Sigmoid colon (tissue), 7 donors: Measurements from ENCODE around the gene PSMA5. TPM values are rescaled to one million over a fixed set of nuclear protein-coding genes. Genes with fewer than 3 reads are reported as not detected.
"Not testable (repeated sequence)": the region's sequence is repeated elsewhere in the genome, so short reads cannot be mapped to it uniquely, and the experiment has no call there.

Source experiments
- DNase-seq: peaks from one replicate; pipeline ENCODE4 v3.0.0-alpha.2; 2019
- H3K27ac ChIP-seq, 4 donors: fragments of 200-600 bp; sonication (generic); one replicate each; pipeline ENCODE4 v1.5.1; 2016 to 2019; ENCODE audit warnings: mild to moderate bottlenecking in 1 of 4
- H3K27me3 ChIP-seq, 3 donors: fragments of 200-600 bp; sonication (generic); one replicate each; pipeline ENCODE4 v1.5.1; 2019; ENCODE audit warnings: mild to moderate bottlenecking in 1 of 3
- H3K36me3 ChIP-seq, 4 donors: fragments of 200-600 bp; sonication (generic); one replicate each; pipeline ENCODE4 v1.5.1; 2016 to 2019
- H3K4me1 ChIP-seq, 4 donors: fragments of 200-600 bp; sonication (generic); one replicate each; pipeline ENCODE4 v1.5.1; 2017 to 2019
- H3K4me3 ChIP-seq, 4 donors: fragments of 200-600 bp; sonication (generic); one replicate each; pipeline ENCODE4 v1.5.1; 2017 to 2019; ENCODE audit warnings: mild to moderate bottlenecking in 2 of 4, moderate library complexity in 1 of 4
- H3K9me3 ChIP-seq, 4 donors: fragments of 200-600 bp in 3 of 4; sonication (generic) in 3 of 4; one replicate each; pipeline versions ENCODE4 v1.5.1 to v1.6.1; 2013 to 2019
- CTCF ChIP-seq, 4 experiments: fragments of 450-650 bp in 3 of 4; fragments of 200-600 bp in 1 of 4; IDR thresholded peaks; one replicate each; pipeline ENCODE4 v1.5.1; 2016 to 2019; ENCODE audit warnings: antibody characterized with exemption in 4 of 4, mild to moderate bottlenecking in 3 of 4, moderate library complexity in 2 of 4
- EP300 ChIP-seq, 4 donors: sonication (generic); formaldehyde crosslinking; IDR thresholded peaks; one replicate each; pipeline ENCODE4 v1.6.1; 2017; ENCODE audit warnings: antibody characterized with exemption in 4 of 4
- POLR2A ChIP-seq, 2 donors: fragments of 450-650 bp; IDR thresholded peaks; one replicate each; pipeline ENCODE4 v1.6.1; 2016; ENCODE audit warnings: antibody characterized with exemption in 2 of 2, mild to moderate bottlenecking in 2 of 2, moderate library complexity in 2 of 2
- POLR2AphosphoS5 ChIP-seq, 4 donors: sonication (generic); formaldehyde crosslinking; IDR thresholded peaks; one replicate each; pipeline ENCODE4 v1.6.1; 2017; ENCODE audit warnings: antibody characterized with exemption in 4 of 4
- WGBS, 2 donors: extraction: QIAGEN DNeasy Blood & Tissue Kit; methylation state at CpG; one replicate each; pipeline ENCODE4 v1.1.7; 2013; 5-methylcytosine and 5-hydroxymethylcytosine counted together
- intact Hi-C: fragments of 100-400 bp; cut with DNase I; formaldehyde crosslinking; loops from one replicate; pipeline ENCODE4 v1.15.1; 2023
- polyA plus RNA-seq, 3 donors: library from polyadenylated mRNA; stranded (reverse); fragments of 200-250 nt; gene quantifications; one replicate each; pipeline ENCODE4 v1.2.3, GENCODE V29; 2013
- total RNA-seq, 4 donors: library from RNA; depleted of rRNA; stranded (reverse); fragments of >200 nt; gene quantifications; one replicate each; pipeline ENCODE4 v1.1.0, GENCODE V29; 2016
- donor health status: healthy with polysubstance abuse.
- donor health status: Bipolar disorder and iron deficiency.
- donor health status: healthy.

The PSMA5 gene
- total and polyA plus RNA-seq, 7 donors = 18.8 to 113 (median 57.6) TPM

- DNase-seq = peak; percentile 86
- no peaks in the 10 kb centered on the region for H3K9me3 ChIP-seq
- H3K27ac ChIP-seq = peak within 1 kb of the TSS; percentile 63 to 85 (median 83)
- H3K4me1 ChIP-seq = peaks cover 0 to 34% (median 24%) of the 10 kb centered on the region in 4 donors
- TF ChIP-seq POLR2A (IDR thresholded peaks at IDR 0.05) (no peak), CTCF (IDR thresholded peaks at IDR 0.05) (peak in 1 of 4 experiments; percentile 16), POLR2AphosphoS5 (IDR thresholded peaks at IDR 0.05) (peak; percentile 24 to 68 (median 42))
- H3K36me3 ChIP-seq = no peaks in the 10 kb centered on the region
- intact Hi-C loops = loop anchor here (2.0 kb wide), 1 partner anchor 40 kb away; the partner anchor contains the start of gene PSMA5
- WGBS, 2 donors = 1 to 2% methylated on average over 88 of the region's 88 CpGs
- no peaks in the 10 kb centered on the region for H3K27me3 ChIP-seq
- H3K4me3 ChIP-seq = peak within 1 kb of the TSS; percentile 49 to 80 (median 60)
Observed at GRCh38 chr1:109466452-109467300, 40.4 kb upstream of the PSMA5 start, which contains the start of gene SYPL2. Gene SYPL2, plus strand, starts transcription at chr1:109466546. Its CDS starts 298 bp downstream, at chr1:109466844.

- Histone ChIP-seq H3K27ac (peak overlapping the region; percentile 63 to 85 (median 83)), H3K4me3 (peak overlapping the region; percentile 49 to 80 (median 60)), H3K36me3 (no peaks in the 10 kb centered on the region), H3K9me3 (no peaks in the 10 kb centered on the region), H3K27me3 (no peaks in the 10 kb centered on the region), H3K4me1 (peaks cover 0 to 34% (median 24%) of the 10 kb centered on the region in 4 donors)
- DNase-seq = no peak
- intact Hi-C loops = loop anchor here (2.0 kb wide), 1 partner anchor 39 kb away; the partner anchor contains the start of gene PSMA5
- no peak for TF ChIP-seq EP300 (IDR thresholded peaks at IDR 0.05)
- no peak for TF ChIP-seq POLR2AphosphoS5 (IDR thresholded peaks at IDR 0.05)
- 7 to 8% methylated on average over 24 of the region's 24 CpGs for WGBS, 2 donors
Observed at GRCh38 chr1:109466125-109466451, 39.8 kb upstream of the PSMA5 start.

- TF ChIP-seq EP300 (IDR thresholded peaks at IDR 0.05) = no peak
- TF ChIP-seq CTCF (IDR thresholded peaks at IDR 0.05) = no peak
- no peak for TF ChIP-seq POLR2A (IDR thresholded peaks at IDR 0.05)
- TF ChIP-seq POLR2AphosphoS5 (IDR thresholded peaks at IDR 0.05) = no peak
- Histone ChIP-seq H3K9me3 (peaks cover 0 to 3% (median 0%) of the 10 kb centered on the region in 4 donors), H3K36me3 (no peaks in the 10 kb centered on the region), H3K27ac (no peak overlapping the region), H3K27me3 (no peaks in the 10 kb centered on the region), H3K4me1 (no peaks in the 10 kb centered on the region), H3K4me3 (no peak overlapping the region)
- intact Hi-C loops = no loop called here
- 85 to 89% methylated on average over 4 of the region's 4 CpGs for WGBS, 2 donors
- DNase-seq = no peak
Observed at GRCh38 chr1:109457819-109458218, 31.6 kb upstream of the PSMA5 start.

- Histone ChIP-seq H3K27ac (no peak overlapping the region), H3K27me3 (no peaks in the 10 kb centered on the region), H3K9me3 (peaks cover 0 to 3% (median 0%) of the 10 kb centered on the region in 4 donors), H3K4me1 (no peaks in the 10 kb centered on the region), H3K4me3 (no peak overlapping the region), H3K36me3 (no peaks in the 10 kb centered on the region)
- TF ChIP-seq POLR2A (IDR thresholded peaks at IDR 0.05) (no peak), CTCF (IDR thresholded peaks at IDR 0.05) (no peak)
- intact Hi-C loops = no loop called here
- DNase-seq = no peak
- 91 to 94% methylated on average over 1 of the region's 1 CpG for WGBS, 2 donors
Observed at GRCh38 chr1:109454497-109455133, 28.4 kb upstream of the PSMA5 start.

- Histone ChIP-seq H3K27ac (no peak overlapping the region), H3K4me3 (no peak overlapping the region), H3K9me3 (no peaks in the 10 kb centered on the region), H3K4me1 (no peaks in the 10 kb centered on the region), H3K27me3 (no peaks in the 10 kb centered on the region), H3K36me3 (no peaks in the 10 kb centered on the region)
- WGBS, 2 donors = 60 to 61% methylated on average over 4 of the region's 4 CpGs
- TF ChIP-seq POLR2A (IDR thresholded peaks at IDR 0.05) (no peak), EP300 (IDR thresholded peaks at IDR 0.05) (no peak), POLR2AphosphoS5 (IDR thresholded peaks at IDR 0.05) (no peak), CTCF (IDR thresholded peaks at IDR 0.05) (no peak)
- DNase-seq = no peak
- intact Hi-C loops = no loop called here
Observed at GRCh38 chr1:109447524-109447923, 21.3 kb upstream of the PSMA5 start.

- WGBS, 2 donors = 65 to 67% methylated on average over 11 of the region's 11 CpGs
- intact Hi-C loops, H3K4me3 ChIP-seq, H3K27ac ChIP-seq, H3K27me3 ChIP-seq, H3K36me3 ChIP-seq, H3K9me3 ChIP-seq, DNase-seq, H3K4me1 ChIP-seq: not testable (repeated sequence)
Observed at GRCh38 chr1:109445949-109446695, 19.9 kb upstream of the PSMA5 start.
